Esophagus squamous epithelium (tissue), 5 donors: ENCODE data around the gene FNDC3B. TPM values are rescaled to one million over a fixed set of nuclear protein-coding genes. Genes with fewer than 3 reads are reported as not detected.

ENCODE experiments used
- DNase-seq: peaks from one replicate; lab custom pipeline; 2025; lab: John Stamatoyannopoulos, UW
- H3K27ac ChIP-seq, 4 donors: fragments of 200-600 bp; sonication (generic); one replicate each; pipeline ENCODE4 v1.5.1; 2016 to 2019; ENCODE audit warnings: mild to moderate bottlenecking in 1 of 4
- H3K27me3 ChIP-seq, 4 donors: fragments of 200-600 bp; sonication (generic); 1 replicate in 3 of 4; 2 replicates in 1 of 4; pipeline versions ENCODE4 v1.5.1 to v1.6.0; 2017 to 2021; ENCODE audit warnings: antibody characterized with exemption in 1 of 4
- H3K36me3 ChIP-seq, 3 donors: fragments of 200-600 bp; sonication (generic); one replicate each; pipeline ENCODE4 v1.5.1; 2016 to 2019
- H3K4me1 ChIP-seq, 3 donors: fragments of 200-600 bp; sonication (generic); one replicate each; pipeline ENCODE4 v1.5.1; 2017 to 2019
- H3K4me3 ChIP-seq, 4 donors: fragments of 200-600 bp; sonication (generic); 1 replicate in 3 of 4; 2 replicates in 1 of 4; pipeline ENCODE4 v1.5.1; 2016 to 2019; ENCODE audit warnings: mild to moderate bottlenecking in 2 of 4, moderate library complexity in 1 of 4
- H3K9me3 ChIP-seq, 3 donors: fragments of 200-600 bp; sonication (generic); one replicate each; pipeline ENCODE4 v1.5.1; 2016 to 2019
- CTCF ChIP-seq, 6 experiments: fragments of 450-650 bp in 4 of 6; fragments of 200-600 bp in 2 of 6; sonication (generic) in 2 of 6; IDR thresholded peaks; one replicate each; pipeline ENCODE4 v1.5.1; 2016 to 2019; ENCODE audit warnings: antibody characterized with exemption in 6 of 6, mild to moderate bottlenecking in 4 of 6, moderate library complexity in 4 of 6
- POLR2A ChIP-seq, 4 donors: fragments of 450-650 bp; IDR thresholded peaks; one replicate each; pipeline ENCODE4 v1.6.1; 2017; ENCODE audit warnings: antibody characterized with exemption in 4 of 4, mild to moderate bottlenecking in 4 of 4, moderate library complexity in 3 of 4
- WGBS, 2 donors: methylation state at CpG; one replicate each; pipeline ENCODE4 v1.1.5; 2018; 5-methylcytosine and 5-hydroxymethylcytosine counted together
- intact Hi-C: fragments of 100-400 bp; cut with DNase I; formaldehyde crosslinking; loops from one replicate; pipeline ENCODE4 v1.15.0; 2022
- total RNA-seq, 4 donors: library from RNA; depleted of rRNA; stranded (reverse); fragments of >200 nt; gene quantifications; one replicate each; pipeline ENCODE4 v1.1.0, GENCODE V29; 2016
- donor health status: DM: yes; HTN: yes; CAD: no.

FNDC3B gene
- total RNA-seq, 4 donors from 2014 or later, result 7.7 to 44.3 (median 20.4) TPM

- intact Hi-C loops, result no loop called here
- Histone ChIP-seq H3K36me3 (no peaks in the 10 kb centered on the region), H3K9me3 (no peaks in the 10 kb centered on the region), H3K4me1 (peaks cover 0 to 51% (median 36%) of the 10 kb centered on the region in 3 donors), H3K27ac (no peak overlapping the region), H3K27me3 (no peaks in the 10 kb centered on the region), H3K4me3 (no peak overlapping the region)
- 79 to 82% methylated on average over 3 to 5 of the region's 5 CpGs for WGBS, 2 donors
- no peak for DNase-seq
- TF ChIP-seq CTCF (IDR thresholded peaks at IDR 0.05) (no peak), POLR2A (IDR thresholded peaks at IDR 0.05) (no peak)
Measured at GRCh38 chr3:172179680-172180399, 140.5 kb downstream of the FNDC3B start.

- Histone ChIP-seq H3K9me3 (no peaks in the 10 kb centered on the region), H3K4me1 (peaks cover 0 to 46% (median 33%) of the 10 kb centered on the region in 3 donors), H3K36me3 (no peaks in the 10 kb centered on the region), H3K27ac (no peak overlapping the region), H3K27me3 (no peaks in the 10 kb centered on the region), H3K4me3 (no peak overlapping the region)
- no peak for DNase-seq
- TF ChIP-seq POLR2A (IDR thresholded peaks at IDR 0.05) (no peak), CTCF (IDR thresholded peaks at IDR 0.05) (no peak)
- intact Hi-C loops, result no loop called here
- WGBS, 2 donors, result 86 to 88% methylated on average over 2 of the region's 2 CpGs
Measured at GRCh38 chr3:172180473-172180872, 141.1 kb downstream of the FNDC3B start.

- Histone ChIP-seq H3K27me3 (no peaks in the 10 kb centered on the region), H3K4me3 (no peak overlapping the region), H3K36me3 (no peaks in the 10 kb centered on the region), H3K4me1 (peaks cover 0 to 30% (median 21%) of the 10 kb centered on the region in 3 donors), H3K27ac (no peak overlapping the region), H3K9me3 (no peaks in the 10 kb centered on the region)
- DNase-seq, result no peak
- intact Hi-C loops, result no loop called here
- WGBS, 2 donors, result 53 to 58% methylated on average over 5 to 6 of the region's 6 CpGs
- TF ChIP-seq POLR2A (IDR thresholded peaks at IDR 0.05) (no peak), CTCF (IDR thresholded peaks at IDR 0.05) (no peak)
Measured at GRCh38 chr3:172181932-172182586, 142.7 kb downstream of the FNDC3B start.

- DNase-seq, result no peak
- TF ChIP-seq POLR2A (IDR thresholded peaks at IDR 0.05) (no peak), CTCF (IDR thresholded peaks at IDR 0.05) (no peak)
- H3K36me3 ChIP-seq, result no peaks in the 10 kb centered on the region
- H3K9me3 ChIP-seq, result no peaks in the 10 kb centered on the region
- no peak overlapping the region for H3K4me3 ChIP-seq
- intact Hi-C loops, result no loop called here
- no peaks in the 10 kb centered on the region for H3K27me3 ChIP-seq
- peaks cover 0 to 28% (median 21%) of the 10 kb centered on the region in 3 donors for H3K4me1 ChIP-seq
- no peak overlapping the region for H3K27ac ChIP-seq
- WGBS, 2 donors, result 11 to 23% methylated on average over 2 of the region's 2 CpGs
Measured at GRCh38 chr3:172182797-172183196, 143.4 kb downstream of the FNDC3B start.
